Measurements from ENCODE around the gene HPCAL1. TPM values are rescaled to one million over a fixed set of nuclear protein-coding genes. Genes with fewer than 3 reads are reported as not detected.

HPCAL1 gene
- total and polyA plus RNA-seq, 2 donors (not counting 3 experiments of a cell fraction or from before 2014, with no cell fraction given), result 56.5 to 77.4 TPM

DNA sequence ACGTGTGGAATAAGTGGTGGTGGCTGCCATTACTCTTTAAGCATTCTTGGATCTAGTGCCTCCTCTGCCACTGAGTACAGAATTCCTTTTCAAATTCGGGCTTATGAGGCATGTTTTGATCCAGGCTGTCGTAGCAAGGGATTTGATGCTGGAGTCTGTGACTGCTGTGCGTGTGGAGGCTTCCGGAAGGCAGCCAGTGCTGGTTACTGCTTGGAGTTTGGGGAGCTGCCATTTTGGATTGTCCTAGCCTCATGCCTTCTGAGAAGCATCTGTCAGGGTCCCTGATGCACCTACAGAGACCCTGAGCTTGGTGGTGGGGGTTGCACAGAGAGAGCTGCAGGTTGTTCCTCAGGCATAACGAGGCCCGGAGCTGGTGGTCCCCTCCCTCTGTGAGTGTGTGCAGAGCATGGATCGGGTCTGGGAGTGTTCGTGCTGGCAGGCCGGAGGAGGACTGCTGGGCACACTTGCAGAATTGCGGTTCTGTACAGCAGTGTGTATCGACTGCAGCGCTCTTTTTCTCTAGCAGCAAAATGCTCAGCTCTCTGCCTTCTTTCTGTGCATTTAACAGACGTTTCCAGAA is 7.7 kb downstream of the HPCAL1 start:
- H3K9me1 ChIP-seq (replicated peaks; ENCODE audit: control insufficient read depth, extremely low read depth, insufficient read depth, low read length), result no peaks in the 10 kb centered on the region
- CTCF ChIA-PET, result interaction anchor here (1.7 kb wide), 1 partner anchor 186 kb away, joined by 4 read pairs; no protein-coding TSS in a partner anchor
- H3K79me2 ChIP-seq (ENCODE audit: control insufficient read depth, insufficient read depth, low read length), result peaks cover 92% of the 10 kb centered on the region
- H3K36me3 ChIP-seq (ENCODE audit: control insufficient read depth in 2 of 2, extremely low read depth in 1 of 2, insufficient read depth in 2 of 2, low read length in 2 of 2), result no peaks in the 10 kb centered on the region
- dilution Hi-C loops (cut with MboI; ENCODE audit: extremely low pct_ligation_motif_present, low sequenced_read_pairs) (no loop called here), intact Hi-C loops (cut with micrococcal nuclease) (no loop called here)
- POLR2A ChIA-PET, result no interaction called here
- DNase-seq (ENCODE audit: low read depth, low spot score), result no peak
- no peak overlapping the region for H3K4me2 ChIP-seq (ENCODE audit: insufficient read depth, low read length)
- H2AFZ ChIP-seq (ENCODE audit: low read depth, low read length), result no peak overlapping the region
- peaks cover 3% of the 10 kb centered on the region for H3K4me1 ChIP-seq (ENCODE audit: control insufficient read depth, extremely low read depth, insufficient read depth, low read length)
- no peaks in the 10 kb centered on the region for H3K9me3 ChIP-seq (replicated peaks; ENCODE audit: control insufficient read depth, insufficient read depth, low read length)
- no peak for FAIRE-seq
- no peak overlapping the region for H3K9ac ChIP-seq (replicated peaks; ENCODE audit: extremely low read depth, insufficient read depth, low read length)
- H3K27me3 ChIP-seq (ENCODE audit: control insufficient read depth in 2 of 2, insufficient read depth in 2 of 2, low read length in 2 of 2), result no peaks in the 10 kb centered on the region
- no peak overlapping the region for H3K4me3 ChIP-seq (replicated peaks in 1 of 3; ENCODE audit: insufficient read depth in 1 of 3, low read depth in 1 of 3, low read length in 3 of 3)
- TF ChIP-seq JUN (IDR thresholded peaks at IDR 0.05; ENCODE audit: borderline replicate concordance, insufficient read depth, insufficient read length, low read depth) (no peak), EZH2 (IDR thresholded peaks at IDR 0.05; ENCODE audit: borderline replicate concordance, low read depth, low read length, severe bottlenecking) (no peak), FOS (IDR thresholded peaks at IDR 0.05; ENCODE audit: borderline replicate concordance, insufficient read depth, low read length) (no peak), POLR2AphosphoS5 (IDR thresholded peaks at IDR 0.05; ENCODE audit: insufficient read depth, low read depth, low read length) (no peak)
- no TSS peak for BruUV-seq (replicated peaks)
- no peak overlapping the region for H3K27ac ChIP-seq (ENCODE audit: insufficient read depth, low read depth, low read length)
- H4K20me1 ChIP-seq (replicated peaks; ENCODE audit: control insufficient read depth, extremely low read depth, insufficient read depth, low read length), result no peaks in the 10 kb centered on the region

GRCh38 chr2:10311736-10312135 is 9.0 kb downstream of the HPCAL1 start:
- CTCF ChIA-PET, result no interaction called here

More at GRCh38 chr2:10311736-10312135, 9.0 kb downstream of the HPCAL1 start:
- dilution Hi-C loops (cut with MboI; ENCODE audit: extremely low pct_ligation_motif_present, low sequenced_read_pairs) (no loop called here), intact Hi-C loops (cut with micrococcal nuclease) (no loop called here)
- Histone ChIP-seq H3K4me3 (replicated peaks in 1 of 3; ENCODE audit: insufficient read depth in 1 of 3, low read depth in 1 of 3, low read length in 3 of 3) (no peak overlapping the region), H3K9me1 (replicated peaks; ENCODE audit: control insufficient read depth, extremely low read depth, insufficient read depth, low read length) (no peaks in the 10 kb centered on the region), H3K27me3 (ENCODE audit: control insufficient read depth in 2 of 2, insufficient read depth in 2 of 2, low read length in 2 of 2) (no peaks in the 10 kb centered on the region), H3K9ac (replicated peaks; ENCODE audit: extremely low read depth, insufficient read depth, low read length) (no peak overlapping the region), H3K36me3 (ENCODE audit: control insufficient read depth in 2 of 2, extremely low read depth in 1 of 2, insufficient read depth in 2 of 2, low read length in 2 of 2) (no peaks in the 10 kb centered on the region), H3K4me2 (ENCODE audit: insufficient read depth, low read length) (no peak overlapping the region), H3K27ac (ENCODE audit: insufficient read depth, low read depth, low read length) (no peak overlapping the region), H4K20me1 (replicated peaks; ENCODE audit: control insufficient read depth, extremely low read depth, insufficient read depth, low read length) (no peaks in the 10 kb centered on the region), H3K79me2 (ENCODE audit: control insufficient read depth, insufficient read depth, low read length) (peaks cover 92% of the 10 kb centered on the region), H3K9me3 (replicated peaks; ENCODE audit: control insufficient read depth, insufficient read depth, low read length) (no peaks in the 10 kb centered on the region), H2AFZ (ENCODE audit: low read depth, low read length) (no peak overlapping the region), H3K4me1 (ENCODE audit: control insufficient read depth, extremely low read depth, insufficient read depth, low read length) (peaks cover 3% of the 10 kb centered on the region)
- POLR2A ChIA-PET, result no interaction called here
- FAIRE-seq (no peak), DNase-seq (ENCODE audit: low read depth, low spot score) (no peak)
- no TSS peak for BruUV-seq (replicated peaks)
- TF ChIP-seq FOS (IDR thresholded peaks at IDR 0.05; ENCODE audit: borderline replicate concordance, insufficient read depth, low read length) (no peak), POLR2A (IDR thresholded peaks at IDR 0.05; ENCODE audit: low read depth, low read length) (no peak), JUN (IDR thresholded peaks at IDR 0.05; ENCODE audit: borderline replicate concordance, insufficient read depth, insufficient read length, low read depth) (no peak), GATA2 (IDR thresholded peaks at IDR 0.05; ENCODE audit: insufficient read depth, insufficient read length, low read depth, low read length) (no peak), MYC (IDR thresholded peaks at IDR 0.05; ENCODE audit: low read depth, low read length) (no peak), EZH2 (IDR thresholded peaks at IDR 0.05; ENCODE audit: borderline replicate concordance, low read depth, low read length, severe bottlenecking) (no peak)
- TF ChIP-seq, protein P1, sequence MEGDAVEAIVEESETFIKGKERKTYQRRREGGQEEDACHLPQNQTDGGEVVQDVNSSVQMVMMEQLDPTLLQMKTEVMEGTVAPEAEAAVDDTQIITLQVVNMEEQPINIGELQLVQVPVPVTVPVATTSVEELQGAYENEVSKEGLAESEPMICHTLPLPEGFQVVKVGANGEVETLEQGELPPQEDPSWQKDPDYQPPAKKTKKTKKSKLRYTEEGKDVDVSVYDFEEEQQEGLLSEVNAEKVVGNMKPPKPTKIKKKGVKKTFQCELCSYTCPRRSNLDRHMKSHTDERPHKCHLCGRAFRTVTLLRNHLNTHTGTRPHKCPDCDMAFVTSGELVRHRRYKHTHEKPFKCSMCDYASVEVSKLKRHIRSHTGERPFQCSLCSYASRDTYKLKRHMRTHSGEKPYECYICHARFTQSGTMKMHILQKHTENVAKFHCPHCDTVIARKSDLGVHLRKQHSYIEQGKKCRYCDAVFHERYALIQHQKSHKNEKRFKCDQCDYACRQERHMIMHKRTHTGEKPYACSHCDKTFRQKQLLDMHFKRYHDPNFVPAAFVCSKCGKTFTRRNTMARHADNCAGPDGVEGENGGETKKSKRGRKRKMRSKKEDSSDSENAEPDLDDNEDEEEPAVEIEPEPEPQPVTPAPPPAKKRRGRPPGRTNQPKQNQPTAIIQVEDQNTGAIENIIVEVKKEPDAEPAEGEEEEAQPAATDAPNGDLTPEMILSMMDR (IDR thresholded peaks at IDR 0.05; ENCODE audit: extremely low read depth in 1 of 2, insufficient read depth in 1 of 2, low read depth in 1 of 2, low read length in 2 of 2), result no peak
- TF ChIP-seq, protein P2, sequence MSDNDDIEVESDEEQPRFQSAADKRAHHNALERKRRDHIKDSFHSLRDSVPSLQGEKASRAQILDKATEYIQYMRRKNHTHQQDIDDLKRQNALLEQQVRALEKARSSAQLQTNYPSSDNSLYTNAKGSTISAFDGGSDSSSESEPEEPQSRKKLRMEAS (IDR thresholded peaks at IDR 0.05; ENCODE audit: insufficient read depth, insufficient read length), result no peak

Measured in endothelial cell of umbilical vein (primary cell).